ENCODE measurements around the gene SNAI1.
A peak's percentile ranks its signal among the peaks of the same experiment; 100 is the strongest.

The SNAI1 gene

DNA sequence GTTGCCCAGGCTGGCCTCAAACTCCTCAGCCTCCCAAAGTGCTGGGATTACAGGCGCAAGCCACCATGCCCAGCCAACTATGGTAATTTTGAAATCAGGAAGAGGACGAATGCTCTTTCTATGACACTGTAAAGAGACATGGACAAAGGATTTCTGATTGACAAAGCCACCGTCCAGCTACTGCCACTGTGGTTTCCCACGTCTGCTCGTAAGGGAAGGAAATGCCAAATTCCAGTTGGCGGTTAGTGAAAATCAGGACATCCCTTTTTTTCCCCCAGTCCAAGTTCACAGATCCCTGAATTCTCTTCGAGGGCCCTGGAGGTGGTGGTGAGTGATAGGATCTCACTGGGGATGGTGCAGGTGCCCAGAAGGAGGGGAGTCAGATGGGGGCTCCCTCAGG, 31.2 kb downstream of the SNAI1 start:
- no peak for DNase-seq (ENCODE audit: low read depth in 2 of 2)

DNA sequence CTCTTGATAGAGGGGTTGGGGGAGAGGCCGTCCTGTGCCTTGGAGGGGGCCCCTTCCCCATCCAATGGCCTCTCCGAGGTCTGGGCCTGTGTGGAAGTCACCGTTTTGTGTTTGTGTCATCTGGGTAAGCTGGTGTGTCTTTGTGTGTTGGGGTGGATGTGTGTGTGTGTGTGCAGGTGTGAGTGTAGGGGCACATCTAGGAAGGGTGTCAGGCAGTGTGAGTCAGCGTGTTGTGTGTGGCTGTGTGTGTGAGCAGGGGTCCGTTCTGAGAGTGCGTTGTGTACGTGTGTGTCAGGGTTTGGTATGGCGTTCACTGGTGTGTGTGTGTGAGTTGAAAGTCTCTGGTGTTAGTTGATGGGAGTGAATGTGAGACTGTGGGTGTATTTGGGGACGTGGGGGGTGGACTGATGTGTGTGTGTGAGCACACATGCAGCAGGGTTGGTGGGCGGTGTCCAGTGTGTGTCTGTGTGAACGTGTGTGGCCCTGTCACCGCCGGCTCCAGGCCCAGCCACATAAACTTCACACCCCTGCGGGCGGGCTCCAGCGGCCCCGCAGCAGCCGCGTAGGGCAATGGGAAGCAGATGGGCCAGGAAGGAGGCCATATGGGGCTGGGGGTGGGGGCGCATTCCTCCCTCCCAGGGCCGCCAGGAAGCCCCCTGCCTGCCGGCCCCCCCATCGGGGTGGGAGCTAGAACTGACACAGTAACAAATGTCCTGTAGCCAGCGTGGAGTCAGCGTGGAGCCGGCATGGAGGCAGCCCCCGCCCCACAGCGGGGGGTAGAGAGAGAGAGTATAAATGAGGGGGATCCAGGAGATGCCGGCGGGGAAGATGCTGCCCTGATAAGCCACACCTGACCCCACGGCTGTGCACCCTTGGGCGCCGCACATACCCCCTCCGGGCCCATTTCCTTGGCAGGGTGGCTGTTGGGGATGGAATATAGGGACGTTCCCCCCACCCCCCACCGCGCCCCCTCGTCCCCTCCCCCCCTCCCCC, 32.1 kb downstream of the SNAI1 start:
- peak; percentile 29 to 40 for DNase-seq (ENCODE audit: low read depth in 2 of 2)

DNA sequence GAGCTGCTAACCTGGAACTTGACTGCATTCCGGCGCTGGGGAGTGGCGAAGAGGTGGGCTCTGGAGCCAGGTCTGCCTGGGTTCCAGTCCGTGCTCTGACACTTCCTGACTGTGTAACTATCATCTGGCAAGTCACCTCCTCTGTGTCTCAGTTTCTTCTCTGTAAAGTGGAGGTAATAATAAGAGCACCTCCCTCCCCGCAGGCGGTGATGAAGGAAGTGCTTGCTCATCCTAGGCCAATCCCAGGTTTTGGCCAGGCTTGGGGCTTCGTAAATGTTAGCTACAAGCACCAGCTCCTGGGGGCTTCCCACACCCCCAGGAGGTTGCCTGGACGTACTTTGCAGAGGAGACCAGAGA, 32.8 kb downstream of the SNAI1 start:
- no peak for DNase-seq (ENCODE audit: low read depth in 2 of 2)

DNA sequence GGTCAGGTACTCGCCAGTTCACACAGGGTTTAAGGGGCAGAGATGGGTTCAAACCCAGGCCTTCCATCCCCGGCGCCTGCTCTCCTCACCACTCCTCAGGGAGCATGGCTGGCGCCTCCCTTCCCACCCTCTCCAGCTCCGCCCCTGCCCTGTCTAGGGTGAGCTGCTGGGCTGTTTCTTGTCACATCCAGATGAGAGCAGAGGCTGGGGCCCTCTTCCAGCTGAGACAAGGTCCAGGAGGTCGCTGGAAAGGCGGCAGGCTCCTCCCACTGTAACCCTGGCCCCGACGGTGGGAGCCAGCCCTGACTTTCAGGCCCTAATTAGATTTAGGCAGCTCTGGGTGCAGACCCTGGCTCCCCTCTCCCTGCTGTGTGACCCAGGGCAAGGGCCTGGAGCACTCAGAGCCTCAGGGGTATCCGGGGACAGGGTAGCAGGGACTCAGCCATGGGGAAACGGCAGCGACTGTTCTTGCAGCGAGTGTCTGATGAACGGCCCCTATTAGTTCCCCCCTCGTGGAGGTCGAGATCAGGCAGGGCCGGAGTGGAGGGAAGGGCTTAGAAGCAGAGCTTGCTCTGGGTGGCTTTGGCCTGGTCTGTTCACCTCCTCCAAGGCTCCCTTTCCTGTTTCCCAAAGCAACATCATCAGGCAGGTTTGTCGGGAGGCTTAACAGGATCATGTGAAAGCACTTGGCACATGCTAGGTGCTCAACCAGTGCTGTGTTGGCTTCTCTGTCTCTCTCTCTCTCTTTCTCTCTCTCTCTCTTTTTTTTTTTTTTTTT, 33.4 kb downstream of the SNAI1 start:
- DNase-seq (ENCODE audit: low read depth in 2 of 2): no peak

DNA sequence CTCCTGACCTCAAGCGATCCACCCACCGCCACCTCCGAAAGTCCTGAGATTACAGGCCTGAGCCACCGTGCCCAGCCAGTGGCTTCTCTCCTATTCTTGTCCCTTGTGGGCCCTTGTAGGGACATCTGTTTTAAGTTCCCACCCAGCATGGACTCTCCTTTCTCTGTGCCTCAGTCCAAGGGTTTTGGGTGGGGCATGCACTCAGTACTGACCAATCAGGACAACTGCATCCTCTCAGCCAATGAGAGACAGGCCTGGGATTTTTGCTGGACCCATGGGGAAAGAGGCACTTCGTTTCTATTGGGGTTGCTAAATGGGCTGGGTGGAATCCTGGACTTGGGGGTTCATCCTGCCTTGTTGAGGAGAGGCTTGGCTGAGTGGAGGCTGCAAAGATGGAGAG, 34.4 kb downstream of the SNAI1 start:
- DNase-seq (ENCODE audit: low read depth in 2 of 2): no peak

DNA sequence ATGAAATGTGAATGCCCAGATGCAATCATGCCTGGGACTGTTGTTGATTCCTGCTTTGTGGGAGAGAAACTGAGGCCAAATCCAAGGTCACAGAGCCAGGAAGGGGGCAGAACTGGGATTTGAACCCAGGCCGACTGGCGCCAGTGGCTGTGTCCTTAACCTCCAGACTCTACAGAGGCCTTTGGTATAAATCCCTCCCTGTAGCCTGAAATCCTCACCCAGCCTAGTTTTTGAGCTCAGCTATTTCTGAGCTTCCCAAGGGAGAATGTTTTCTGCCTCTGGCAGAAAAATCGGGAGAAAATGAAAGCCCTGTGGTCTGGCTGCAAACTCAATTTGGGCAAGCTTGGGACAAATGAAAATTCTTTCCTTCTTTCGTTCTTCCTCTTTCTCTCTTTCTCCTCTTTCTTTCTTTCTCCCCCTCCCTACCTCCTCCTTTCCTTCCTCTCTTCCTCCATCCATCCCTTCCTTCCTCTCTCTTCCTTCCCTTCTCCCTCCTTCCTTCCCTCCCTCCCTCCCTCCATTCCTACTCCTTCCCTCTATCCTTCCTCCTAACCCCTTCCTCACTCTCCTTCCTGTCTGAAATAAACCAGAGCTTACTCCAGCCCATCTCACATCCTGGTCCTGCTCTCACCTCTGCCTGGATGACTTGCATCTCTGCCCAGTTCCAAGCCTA, 34.9 kb downstream of the SNAI1 start:
- DNase-seq (ENCODE audit: low read depth in 2 of 2): no peak

DNA sequence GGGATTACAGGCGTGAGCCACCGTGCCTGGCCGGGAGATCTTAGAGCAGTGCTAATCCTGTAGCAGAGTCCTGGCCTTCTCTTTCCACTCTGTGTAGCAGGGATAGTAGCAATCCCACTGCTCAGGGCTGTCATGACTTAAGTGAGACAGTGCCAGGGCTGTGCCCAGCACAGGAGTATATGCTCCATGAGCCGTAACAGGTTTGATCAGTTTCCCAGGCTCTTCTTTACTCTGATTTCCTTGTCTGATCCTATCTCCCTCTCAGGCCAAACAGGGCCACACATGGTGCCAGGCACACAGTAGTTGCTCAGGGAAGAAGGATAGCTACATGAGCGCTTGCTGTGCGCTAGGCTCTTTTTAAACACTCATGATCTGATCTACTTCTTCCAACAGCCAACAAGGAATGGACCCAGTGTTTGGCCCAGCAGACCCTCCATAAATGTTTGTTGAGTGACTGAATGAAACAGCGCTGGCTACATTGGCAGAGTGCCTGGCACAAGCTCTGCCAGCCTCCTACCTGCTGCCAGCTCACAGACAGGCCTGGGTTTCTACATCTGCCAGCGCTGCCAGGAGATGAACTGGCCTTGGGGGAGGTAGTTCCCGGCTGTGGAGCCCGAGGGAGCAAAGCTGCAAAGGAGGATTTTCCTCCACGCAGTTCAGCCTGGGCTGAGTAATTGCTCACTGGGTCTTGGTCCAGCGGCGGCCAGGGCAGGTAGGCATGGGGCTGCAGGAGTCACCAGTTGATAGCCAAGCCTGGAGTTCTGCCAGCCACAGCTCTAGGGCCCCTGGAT, 36.9 kb downstream of the SNAI1 start:
- DNase-seq (ENCODE audit: low read depth in 2 of 2): no peak

DNA sequence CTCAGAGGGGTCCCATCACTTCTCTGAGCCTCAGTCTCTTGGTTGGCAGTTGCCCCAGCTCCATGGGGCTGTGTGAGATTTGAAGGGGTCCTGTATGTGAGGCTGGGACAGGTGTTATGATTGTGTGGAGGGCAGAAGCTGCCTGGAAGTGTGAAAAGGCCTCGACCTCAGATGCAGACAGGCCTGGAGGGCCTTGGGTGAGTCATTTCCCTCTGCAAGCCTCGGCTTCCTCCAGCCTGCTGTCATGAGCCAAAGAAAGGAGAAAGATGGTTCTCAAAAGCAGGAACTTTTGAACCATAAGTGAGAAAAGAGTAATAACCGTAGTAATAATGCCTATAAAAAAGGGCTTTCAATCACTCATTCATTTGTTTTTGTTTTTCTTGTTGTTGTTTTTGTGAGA, 37.5 kb downstream of the SNAI1 start:
- no peak for DNase-seq (ENCODE audit: low read depth in 2 of 2)

DNA sequence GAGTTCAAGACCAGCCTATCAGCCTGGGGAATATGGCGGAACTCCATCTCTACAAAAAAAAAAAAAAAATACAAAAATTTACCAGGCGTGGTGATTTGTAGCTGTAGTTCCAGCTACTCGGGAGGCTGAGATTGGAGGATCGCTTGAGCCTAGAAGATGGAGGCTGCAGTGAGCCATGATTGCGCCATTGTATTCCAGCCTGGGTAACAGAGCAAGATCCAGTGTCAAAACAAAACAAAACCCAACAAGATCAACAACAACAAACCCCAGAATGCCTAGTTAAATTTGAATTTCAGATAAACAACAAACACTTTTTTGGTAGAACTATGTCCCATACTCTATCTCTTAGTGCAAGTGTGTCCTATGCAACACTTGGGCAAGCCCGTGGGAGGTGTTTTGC, 39.9 kb downstream of the SNAI1 start:
- DNase-seq (ENCODE audit: low read depth in 2 of 2): no peak

DNA sequence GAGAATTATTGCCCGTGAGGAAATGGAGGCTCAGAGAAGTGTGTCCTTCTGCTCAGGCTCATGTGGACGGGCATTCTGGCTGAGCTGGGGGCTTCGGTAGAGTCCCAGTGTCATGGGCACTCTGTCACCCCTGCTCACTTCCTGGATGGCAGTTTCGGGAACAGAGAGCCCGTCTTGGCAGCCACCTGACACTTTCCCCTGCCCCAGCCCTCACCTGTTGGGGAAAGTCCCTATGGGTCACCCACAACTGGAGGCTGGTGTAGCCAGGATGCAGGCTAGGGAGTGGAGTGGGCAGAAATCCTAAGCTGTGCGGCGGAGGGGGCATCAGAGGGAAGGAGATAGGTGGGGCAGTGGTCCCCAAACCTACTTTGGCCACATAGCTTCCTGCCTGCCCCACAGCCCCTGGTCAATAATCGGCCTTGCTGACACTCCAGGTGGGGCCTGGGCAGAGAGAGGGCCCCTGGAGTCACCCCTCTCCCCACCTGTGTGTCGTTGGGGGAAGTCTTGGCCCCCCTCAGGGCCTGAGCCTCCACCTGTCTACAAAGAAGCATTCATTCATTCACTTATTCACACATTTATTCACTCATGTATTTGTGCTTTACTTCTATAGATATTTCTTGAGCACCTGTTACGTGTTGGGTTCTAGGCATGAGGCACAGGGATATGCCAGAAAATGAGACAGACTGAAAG, 40.5 kb downstream of the SNAI1 start:
- DNase-seq (ENCODE audit: low read depth in 2 of 2): no peak

DNA sequence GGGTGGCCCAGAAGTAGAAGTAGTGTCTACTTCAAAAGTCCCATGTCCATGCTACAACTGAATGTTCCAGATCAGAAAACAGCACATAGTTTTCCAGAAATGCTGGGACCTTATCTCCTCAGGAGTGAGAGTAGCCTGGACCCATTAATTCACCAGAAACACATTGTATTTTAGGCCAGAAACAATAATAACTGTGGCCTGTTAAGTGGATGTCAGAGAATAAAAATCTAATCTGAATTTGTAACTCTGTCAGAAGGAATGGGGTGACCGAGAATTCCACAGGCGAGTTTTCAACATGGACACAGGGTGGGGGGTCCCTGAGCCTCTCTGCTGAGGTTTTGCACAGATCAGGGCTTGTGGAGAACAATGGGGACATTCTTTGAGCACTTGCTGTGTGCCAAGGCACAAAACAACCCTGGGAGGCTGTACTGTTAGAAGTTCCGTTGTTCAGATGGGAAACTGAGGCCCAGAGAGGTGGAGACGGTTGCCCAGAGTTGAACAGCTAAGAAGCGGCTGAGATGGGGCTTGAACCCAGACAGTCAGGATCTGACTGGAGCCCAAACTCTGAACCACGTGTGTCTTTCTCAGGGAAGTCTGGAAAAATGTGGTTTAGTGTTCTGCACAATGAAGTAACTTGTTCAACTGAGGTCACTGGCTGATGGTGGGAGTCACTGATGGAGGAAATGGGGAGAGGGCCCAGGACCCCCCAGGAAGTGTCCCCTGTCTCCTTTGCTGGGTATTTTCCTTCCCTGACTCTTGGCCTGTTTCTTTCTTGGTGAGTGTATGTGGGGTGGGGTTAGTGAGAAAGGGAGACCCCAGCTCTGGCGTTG, 44.2 kb downstream of the SNAI1 start:
- DNase-seq (ENCODE audit: low read depth in 2 of 2): no peak

DNA sequence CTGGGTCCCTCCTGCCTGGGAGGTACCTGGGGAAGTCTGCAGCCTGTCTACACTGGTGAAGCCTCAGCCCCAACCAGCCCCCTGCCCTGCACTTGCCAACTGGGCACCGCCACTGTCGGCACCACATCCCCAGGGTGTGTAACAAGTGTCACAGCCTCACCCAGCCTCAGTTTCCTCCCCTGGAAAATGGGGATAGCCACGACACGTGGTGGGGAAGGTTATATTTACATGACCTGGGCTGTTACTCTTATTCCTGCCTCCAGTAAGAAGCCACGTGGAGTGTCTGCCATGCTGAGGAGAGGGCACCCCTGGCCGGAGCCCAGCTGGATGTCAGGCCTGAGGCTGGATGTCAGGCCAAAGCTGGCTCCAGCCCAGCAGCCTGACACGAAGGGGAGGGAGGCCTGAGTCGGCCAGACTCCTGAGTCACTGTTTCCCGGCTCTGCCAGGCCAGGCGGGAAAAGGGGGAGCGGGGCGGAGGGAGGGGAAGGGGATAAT, 44.9 kb downstream of the SNAI1 start:
- DNase-seq (ENCODE audit: low read depth in 2 of 2): no peak

DNA sequence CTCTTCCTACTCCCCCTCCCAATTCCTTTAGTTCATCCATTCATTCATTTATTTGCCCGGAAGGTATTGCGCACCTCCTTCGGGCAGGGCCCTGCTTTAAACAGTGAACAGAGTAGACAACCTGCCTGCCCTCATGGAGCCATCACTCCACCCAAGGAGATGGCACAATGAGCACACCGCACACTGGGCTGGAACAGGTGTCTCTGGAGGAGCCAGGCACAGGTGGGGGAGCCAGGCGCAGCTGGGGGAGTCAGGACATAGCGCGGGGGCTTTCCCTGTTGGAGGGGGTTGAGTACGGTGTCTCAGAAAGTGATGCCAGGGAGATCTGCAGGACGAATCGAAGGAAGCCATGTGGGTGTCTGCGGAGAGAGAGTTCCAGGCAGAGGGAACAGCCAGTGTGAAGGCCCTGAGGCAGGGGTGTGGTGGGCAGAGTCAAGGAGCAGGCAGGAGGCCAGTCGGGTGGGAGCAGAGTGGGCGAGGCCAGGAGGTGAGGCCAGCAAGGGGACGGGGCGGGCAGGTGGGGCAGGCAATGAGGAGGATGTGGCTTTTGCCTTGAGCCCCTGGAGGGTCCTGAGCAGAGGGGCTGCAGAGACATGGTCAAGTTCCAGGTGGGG, 46.4 kb downstream of the SNAI1 start:
- DNase-seq (ENCODE audit: low read depth in 2 of 2): no peak

DNA sequence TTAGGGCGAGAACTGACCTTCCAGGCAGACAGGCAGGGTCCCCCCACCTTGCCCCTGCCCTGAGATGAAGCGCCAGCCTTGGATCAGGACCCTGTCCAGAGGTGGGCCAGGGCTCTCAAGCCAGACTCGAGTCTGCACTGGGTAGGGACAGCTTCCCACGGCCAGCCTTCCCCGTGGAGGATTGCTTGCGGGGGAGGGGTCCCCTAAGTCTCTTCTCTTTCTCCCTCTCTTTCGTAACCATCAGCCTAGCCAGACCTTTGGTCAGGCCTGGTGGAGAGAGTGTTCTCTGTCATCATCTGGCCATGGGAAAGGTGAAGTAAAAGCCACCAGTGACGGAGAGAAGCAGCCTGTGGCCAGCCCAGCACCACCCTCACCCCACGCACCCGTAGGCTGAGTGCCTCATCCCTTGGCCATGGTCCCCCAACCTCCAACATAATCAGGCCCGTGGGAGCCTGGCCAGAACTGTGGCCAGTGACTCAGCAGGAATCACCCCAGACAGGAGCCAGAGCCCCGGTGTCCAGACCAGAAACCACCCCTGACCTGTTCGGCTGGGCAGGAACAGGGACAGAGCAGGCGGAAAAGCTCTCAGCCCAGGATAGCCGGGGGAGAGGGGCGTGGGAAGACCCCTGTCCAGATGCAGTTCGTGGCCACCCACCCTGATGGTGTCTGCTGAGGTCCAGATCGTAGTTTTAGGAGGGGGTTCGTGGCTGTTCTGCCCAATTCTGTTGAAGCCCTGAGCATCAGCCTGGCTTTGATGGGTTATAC, 47.1 kb downstream of the SNAI1 start:
- peak in 1 of 2 experiments; percentile 42 for DNase-seq (ENCODE audit: low read depth in 2 of 2)

DNA sequence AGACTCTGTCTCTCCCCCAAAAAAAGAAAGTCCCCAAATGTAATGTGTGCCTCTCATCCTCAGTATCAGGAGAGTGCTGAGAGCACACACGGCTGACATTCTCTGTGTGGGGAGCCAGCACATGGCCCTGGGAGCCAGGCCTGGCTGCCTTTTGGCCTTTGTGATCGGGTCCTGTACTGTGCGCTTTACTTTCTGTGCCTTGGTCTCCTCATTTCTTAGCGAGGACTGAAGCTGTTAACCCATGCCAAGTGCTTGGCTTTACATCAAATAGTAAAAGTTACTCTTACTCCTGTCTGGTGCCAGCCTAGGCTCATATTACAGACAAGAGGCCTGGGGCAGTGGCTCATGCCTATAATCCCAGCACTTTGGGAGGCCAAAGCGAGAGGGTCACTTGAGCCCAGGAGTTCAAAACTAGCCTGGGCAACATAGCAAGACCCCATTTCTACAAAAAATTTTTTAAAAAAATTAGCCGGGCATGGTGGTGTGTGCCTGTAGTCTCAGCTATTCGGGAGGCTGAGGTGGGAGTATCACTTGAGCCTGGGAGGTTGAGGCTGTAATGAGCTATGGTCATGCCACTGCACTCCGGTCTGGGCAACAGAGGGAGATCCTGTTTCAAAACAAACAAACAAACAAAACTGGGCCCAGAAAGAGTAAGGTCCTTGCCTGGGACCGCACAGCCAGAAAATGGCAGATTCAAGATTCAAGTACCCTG, 50.3 kb downstream of the SNAI1 start:
- no peak for DNase-seq (ENCODE audit: low read depth in 2 of 2)

DNA sequence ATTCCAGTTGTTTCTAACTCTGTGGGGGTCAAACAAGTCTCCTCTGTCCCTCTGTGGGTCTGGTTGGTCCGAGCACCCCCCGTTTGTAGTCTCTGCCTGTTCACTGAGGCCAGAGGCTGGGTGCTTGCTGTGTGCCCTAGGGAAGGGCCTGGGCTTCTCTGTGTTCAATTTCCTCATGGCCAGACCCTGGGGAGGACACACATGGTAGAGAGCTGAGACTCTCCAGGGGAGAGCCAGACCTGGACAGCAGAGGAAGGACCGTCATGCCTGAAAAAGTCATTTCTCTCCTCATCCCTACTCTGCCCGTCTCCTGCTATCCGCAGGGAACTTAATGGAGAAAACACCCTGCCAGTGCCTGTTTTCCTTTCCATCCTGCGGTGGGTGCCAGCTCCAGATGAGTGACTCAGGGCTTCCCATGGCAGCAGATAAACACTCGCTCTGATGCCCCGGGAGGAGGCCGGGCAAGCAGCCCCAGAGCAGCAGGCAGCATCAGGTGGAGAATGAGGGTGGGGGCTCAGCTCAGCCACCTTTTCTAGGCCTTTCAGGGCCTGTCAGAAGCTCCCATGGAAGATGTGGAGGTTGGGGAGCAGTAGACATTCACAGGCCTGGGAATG, 51.9 kb downstream of the SNAI1 start:
- DNase-seq (ENCODE audit: low read depth in 2 of 2): no peak

DNA sequence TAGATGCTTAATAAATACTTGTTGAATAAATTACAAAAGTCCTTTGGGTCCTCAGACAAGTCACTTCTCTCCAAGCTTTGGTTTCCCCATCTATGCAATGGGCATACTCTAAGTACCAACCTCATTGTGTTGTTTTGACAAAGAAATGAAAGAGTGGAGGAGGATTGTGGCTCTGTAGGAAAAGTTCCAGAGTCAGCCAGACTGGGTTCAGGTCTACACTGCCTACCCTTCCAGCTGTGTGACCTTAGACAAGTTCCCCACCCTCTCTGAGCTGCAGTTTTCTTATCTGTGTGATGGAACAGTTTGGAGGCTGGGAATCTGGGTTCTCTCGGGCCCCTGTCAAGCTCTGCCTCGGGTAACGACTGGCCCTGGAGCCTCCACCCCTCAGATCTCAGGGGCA, 53.9 kb downstream of the SNAI1 start:
- no peak for DNase-seq (ENCODE audit: low read depth in 2 of 2)

DNA sequence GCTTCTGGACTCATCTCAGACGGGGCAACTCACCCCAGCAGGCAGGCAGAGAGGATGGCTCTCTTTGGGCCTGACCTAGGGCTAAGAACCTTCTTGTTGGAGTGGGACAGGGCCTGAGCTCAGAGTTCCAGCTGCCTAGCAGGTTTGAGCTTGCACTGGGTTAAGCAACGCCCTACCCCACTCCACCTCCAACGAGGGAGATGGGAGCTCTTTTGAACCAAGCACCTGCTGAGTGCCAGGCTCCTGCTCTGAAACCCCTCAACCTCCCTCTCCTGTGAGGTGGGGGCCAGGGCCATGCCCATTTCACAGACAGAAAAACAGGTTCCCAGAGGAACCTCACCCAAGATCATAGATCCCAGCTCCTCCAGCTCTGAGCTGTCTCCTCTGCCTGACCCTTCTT, 54.3 kb downstream of the SNAI1 start:
- DNase-seq (ENCODE audit: low read depth in 2 of 2): no peak

Measured in fibroblast of skin of left quadriceps (primary cell).